SK-N-SH (cell line): Measurements from ENCODE around the gene GUCY1A1.

Experiments
- EZH2phosphoT487 ChIP-seq: fragments of 200-600 bp; sonication (generic); IDR thresholded peaks from 2 replicates; pipeline ENCODE4 v1.6.1; 2017; ENCODE audit warnings: low read depth, mixed run types, mild to moderate bottlenecking, antibody characterized with exemption, moderate library complexity, borderline replicate concordance
- FOXM1 ChIP-seq: IDR thresholded peaks from 2 replicates; pipeline ENCODE4 v1.4.0; 2012; ENCODE audit warnings: low read depth, mild to moderate bottlenecking
- POLR2AphosphoS5 ChIP-seq: IDR thresholded peaks from 2 replicates; pipeline ENCODE4 v1.6.1; 2012; ENCODE audit warnings: low read depth, low read length
- RAD21 ChIP-seq: IDR thresholded peaks from 2 replicates; pipeline ENCODE4 v1.6.1; 2012; ENCODE audit warnings: mild to moderate bottlenecking, low read length
- TCF12 ChIP-seq: IDR thresholded peaks from 2 replicates; pipeline ENCODE4 v1.4.0; 2012
- TEAD4 ChIP-seq: IDR thresholded peaks from 2 replicates; pipeline ENCODE4 v1.4.0; 2012; ENCODE audit warnings: mild to moderate bottlenecking, borderline replicate concordance; ENCODE audit not compliant: insufficient read depth
- TF ChIP-seq, protein P1 (sequence below): fragments of 200-600 bp; sonication (generic); IDR thresholded peaks from 2 replicates; pipeline ENCODE4 v1.6.1; 2017; ENCODE audit warnings: antibody characterized with exemption, mild to moderate bottlenecking, moderate library complexity
- TF ChIP-seq, protein P2 (sequence below): IDR thresholded peaks from 2 replicates; pipeline ENCODE4 v1.4.0; 2012; ENCODE audit warnings: low read depth, borderline replicate concordance

DNA sequence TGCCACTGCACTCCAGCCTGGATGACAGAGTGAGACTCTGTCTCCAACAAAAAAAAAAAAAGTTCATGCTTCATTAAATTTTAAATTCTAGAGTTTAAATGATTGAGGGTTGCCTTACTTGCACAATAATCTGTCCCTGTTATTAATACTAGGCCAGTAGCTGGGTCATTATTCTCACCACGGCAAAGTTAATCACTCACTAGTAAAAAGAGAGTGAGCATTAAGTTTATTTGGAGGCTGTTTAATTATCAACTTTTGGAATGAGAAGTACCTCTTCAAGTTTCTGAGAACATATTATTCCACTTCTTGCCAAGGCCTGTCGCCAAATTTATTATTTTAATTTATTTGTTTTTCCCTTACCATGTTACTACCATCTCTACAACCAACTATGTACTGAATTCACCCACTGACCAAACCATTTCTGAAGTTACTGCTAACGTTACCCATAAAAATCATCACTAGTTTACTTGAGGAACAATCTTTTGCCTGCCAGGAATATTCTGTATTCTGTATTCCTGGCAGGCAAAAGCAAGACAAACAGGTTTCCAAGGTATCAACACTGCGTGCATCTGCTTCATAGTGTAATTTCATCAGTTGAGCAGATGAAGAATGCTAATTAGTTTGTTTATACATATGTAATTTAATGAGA lies 26.5 kb downstream of the GUCY1A1 start:
- TF ChIP-seq, protein P1, sequence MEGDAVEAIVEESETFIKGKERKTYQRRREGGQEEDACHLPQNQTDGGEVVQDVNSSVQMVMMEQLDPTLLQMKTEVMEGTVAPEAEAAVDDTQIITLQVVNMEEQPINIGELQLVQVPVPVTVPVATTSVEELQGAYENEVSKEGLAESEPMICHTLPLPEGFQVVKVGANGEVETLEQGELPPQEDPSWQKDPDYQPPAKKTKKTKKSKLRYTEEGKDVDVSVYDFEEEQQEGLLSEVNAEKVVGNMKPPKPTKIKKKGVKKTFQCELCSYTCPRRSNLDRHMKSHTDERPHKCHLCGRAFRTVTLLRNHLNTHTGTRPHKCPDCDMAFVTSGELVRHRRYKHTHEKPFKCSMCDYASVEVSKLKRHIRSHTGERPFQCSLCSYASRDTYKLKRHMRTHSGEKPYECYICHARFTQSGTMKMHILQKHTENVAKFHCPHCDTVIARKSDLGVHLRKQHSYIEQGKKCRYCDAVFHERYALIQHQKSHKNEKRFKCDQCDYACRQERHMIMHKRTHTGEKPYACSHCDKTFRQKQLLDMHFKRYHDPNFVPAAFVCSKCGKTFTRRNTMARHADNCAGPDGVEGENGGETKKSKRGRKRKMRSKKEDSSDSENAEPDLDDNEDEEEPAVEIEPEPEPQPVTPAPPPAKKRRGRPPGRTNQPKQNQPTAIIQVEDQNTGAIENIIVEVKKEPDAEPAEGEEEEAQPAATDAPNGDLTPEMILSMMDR, result no peak
- TF ChIP-seq, protein P2, sequence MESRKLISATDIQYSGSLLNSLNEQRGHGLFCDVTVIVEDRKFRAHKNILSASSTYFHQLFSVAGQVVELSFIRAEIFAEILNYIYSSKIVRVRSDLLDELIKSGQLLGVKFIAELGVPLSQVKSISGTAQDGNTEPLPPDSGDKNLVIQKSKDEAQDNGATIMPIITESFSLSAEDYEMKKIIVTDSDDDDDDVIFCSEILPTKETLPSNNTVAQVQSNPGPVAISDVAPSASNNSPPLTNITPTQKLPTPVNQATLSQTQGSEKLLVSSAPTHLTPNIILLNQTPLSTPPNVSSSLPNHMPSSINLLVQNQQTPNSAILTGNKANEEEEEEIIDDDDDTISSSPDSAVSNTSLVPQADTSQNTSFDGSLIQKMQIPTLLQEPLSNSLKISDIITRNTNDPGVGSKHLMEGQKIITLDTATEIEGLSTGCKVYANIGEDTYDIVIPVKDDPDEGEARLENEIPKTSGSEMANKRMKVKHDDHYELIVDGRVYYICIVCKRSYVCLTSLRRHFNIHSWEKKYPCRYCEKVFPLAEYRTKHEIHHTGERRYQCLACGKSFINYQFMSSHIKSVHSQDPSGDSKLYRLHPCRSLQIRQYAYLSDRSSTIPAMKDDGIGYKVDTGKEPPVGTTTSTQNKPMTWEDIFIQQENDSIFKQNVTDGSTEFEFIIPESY, result no peak
- no peak for TF ChIP-seq TEAD4
- no peak for TF ChIP-seq FOXM1
- no peak for TF ChIP-seq RAD21
- TF ChIP-seq TCF12, result no peak
- no peak for TF ChIP-seq EZH2phosphoT487
- TF ChIP-seq POLR2AphosphoS5, result no peak
